Ishikawa (cell line): ENCODE measurements around the gene TTC6.

ENCODE experiments used
- CEBPB ChIP-seq: IDR thresholded peaks from 2 replicates; pipeline ENCODE4 v1.6.1; 2012
- CREB1 ChIP-seq: IDR thresholded peaks from 2 replicates; pipeline ENCODE4 v1.6.1; 2012; ENCODE audit warnings: low read depth
- EP300 ChIP-seq: IDR thresholded peaks from 2 replicates; pipeline ENCODE4 v1.6.1; 2012; ENCODE audit warnings: borderline replicate concordance
- REST ChIP-seq: IDR thresholded peaks from 2 replicates; pipeline ENCODE4 v1.6.1; 2012; ENCODE audit warnings: low read depth, mild to moderate bottlenecking
- TAF1 ChIP-seq: IDR thresholded peaks from 2 replicates; pipeline ENCODE4 v1.6.1; 2012; ENCODE audit warnings: low read depth, mild to moderate bottlenecking
- YY1 ChIP-seq: IDR thresholded peaks from 2 replicates; pipeline ENCODE4 v1.6.1; 2012; ENCODE audit warnings: low read depth

GRCh38 chr14:37559386-37559785 lies 36.0 kb upstream of the TTC6 start:
- no peak for TF ChIP-seq CREB1
- TF ChIP-seq YY1 = no peak
- no peak for TF ChIP-seq REST
- no peak for TF ChIP-seq TAF1
- TF ChIP-seq EP300 = no peak
- TF ChIP-seq CEBPB = no peak
